ENCODE data around the gene MRPL14.

- TF ChIP-seq CTCF (IDR thresholded peaks at IDR 0.05) = no peak
- no peak for TF ChIP-seq POLR2AphosphoS5 (IDR thresholded peaks at IDR 0.05)
- no peak for TF ChIP-seq POLR2A (IDR thresholded peaks at IDR 0.05)
These were observed 45.5 kb downstream of the MRPL14 start for GRCh38 chr6:44081753-44082152.
